ENCODE measurements around the gene RNF25. TPM values are rescaled to one million over a fixed set of nuclear protein-coding genes. Genes with fewer than 3 reads are reported as not detected.

Gene RNF25
- 10 to 100 TPM; 21.9 to 24.1 TPM for total RNA-seq

- POLR2A ChIA-PET, result interaction anchor here (0.5 to 3.7 kb wide), 4 partner anchors 12 to 607 kb away, joined by 4 to 31 read pairs (median 6); partner anchors contain the start of genes BCS1L, TTLL4 and ZNF142
- CTCF ChIA-PET, result interaction anchor here (1.3 to 4.0 kb wide), 4 partner anchors 13 to 177 kb away, joined by 4 to 31 read pairs (median 4); partner anchors contain the start of genes BCS1L and ZNF142
Measured at GRCh38 chr2:218671654-218672566, at the start of gene RNF25, which contains the start of gene STK36. Gene RNF25 (minus strand): TSS chr2:218672002. CDS start chr2:218671970, 32 bp downstream. Gene STK36 (plus strand): TSS chr2:218672086. CDS start chr2:218672830, 744 bp downstream.

GRCh38 chr2:218721488-218721887, 49.7 kb upstream of the RNF25 start:
- ChIA-PET CTCF (interaction anchor here (0.8 to 2.0 kb wide), 3 partner anchors 11 to 126 kb away, joined by 3 to 6 read pairs (median 3); partner anchors contain the start of gene TTLL4), POLR2A (interaction anchor here (0.6 to 0.8 kb wide), 2 partner anchors 11 to 238 kb away, joined by 3 read pairs; partner anchors contain the start of gene CDK5R2)

GRCh38 chr2:218720048-218721041, 48.5 kb upstream of the RNF25 start:
- ChIA-PET POLR2A (interaction anchor here (0.6 kb wide), 1 partner anchor 89 kb away, joined by 5 read pairs; no protein-coding TSS in a partner anchor), CTCF (interaction anchor here (1.0 kb wide), 1 partner anchor 127 kb away, joined by 4 read pairs; no protein-coding TSS in a partner anchor)

- POLR2A ChIA-PET, result no interaction called here
Measured at GRCh38 chr2:218719457-218719856, 47.7 kb upstream of the RNF25 start.

GRCh38 chr2:218718058-218718457, 46.3 kb upstream of the RNF25 start:
- CTCF ChIA-PET, result interaction anchor here (0.6 kb wide), 1 partner anchor 17 kb away, joined by 4 read pairs; no protein-coding TSS in a partner anchor
- POLR2A ChIA-PET, result interaction anchor here (0.7 kb wide), 1 partner anchor 544 kb away, joined by 5 read pairs; no protein-coding TSS in a partner anchor

More at GRCh38 chr2:218719457-218719856, 47.7 kb upstream of the RNF25 start:
- CTCF ChIA-PET, result interaction anchor here (1.0 kb wide), 1 partner anchor 128 kb away, joined by 4 read pairs; no protein-coding TSS in a partner anchor

GRCh38 chr2:218717262-218717661, 45.5 kb upstream of the RNF25 start:
- POLR2A ChIA-PET, result no interaction called here

GRCh38 chr2:218716070-218716469, 44.3 kb upstream of the RNF25 start:
- CTCF ChIA-PET, result interaction anchor here (0.6 kb wide), 1 partner anchor 261 kb away, joined by 3 read pairs; no protein-coding TSS in a partner anchor
- POLR2A ChIA-PET, result no interaction called here

More at GRCh38 chr2:218717262-218717661, 45.5 kb upstream of the RNF25 start:
- CTCF ChIA-PET, result interaction anchor here (0.6 to 0.8 kb wide), 2 partner anchors 16 to 130 kb away, joined by 3 to 4 read pairs; no protein-coding TSS in a partner anchor

GRCh38 chr2:218713922-218714321, 42.1 kb upstream of the RNF25 start:
- POLR2A ChIA-PET, result no interaction called here
- CTCF ChIA-PET, result interaction anchor here (0.9 kb wide), 1 partner anchor 56 kb away, joined by 3 read pairs; no protein-coding TSS in a partner anchor

- POLR2A ChIA-PET, result interaction anchor here (0.5 to 0.9 kb wide), 2 partner anchors 52 to 265 kb away, joined by 3 read pairs; partner anchors contain the start of genes BCS1L and ZNF142
- CTCF ChIA-PET, result interaction anchor here (0.8 to 1.8 kb wide), 7 partner anchors 11 to 186 kb away, joined by 3 to 11 read pairs (median 6); partner anchors contain the start of genes BCS1L and ZNF142
Measured at GRCh38 chr2:218711550-218711929, 39.7 kb upstream of the RNF25 start.

- CTCF ChIA-PET, result interaction anchor here (0.6 to 1.8 kb wide), 11 partner anchors 11 to 353 kb away, joined by 3 to 11 read pairs (median 4); partner anchors contain the start of genes BCS1L and ZNF142
- POLR2A ChIA-PET, result interaction anchor here (0.5 to 1.2 kb wide), 9 partner anchors 11 to 425 kb away, joined by 3 to 7 read pairs (median 3); partner anchors contain the start of genes BCS1L, RNF25, STK36 and ZNF142
Measured at GRCh38 chr2:218710687-218711549, 39.1 kb upstream of the RNF25 start, which contains the start of gene TTLL4. Gene TTLL4 (plus strand): TSS chr2:218710835. CDS start chr2:218737677, 26,842 bp downstream.

- CTCF ChIA-PET, result interaction anchor here (0.6 to 1.8 kb wide), 8 partner anchors 12 to 353 kb away, joined by 3 to 11 read pairs (median 5); partner anchors contain the start of genes BCS1L and ZNF142
- POLR2A ChIA-PET, result interaction anchor here (0.6 to 1.2 kb wide), 5 partner anchors 12 to 424 kb away, joined by 3 to 7 read pairs (median 4); partner anchors contain the start of genes BCS1L, RNF25, STK36 and ZNF142
Measured at GRCh38 chr2:218710334-218710686, 38.5 kb upstream of the RNF25 start.

GRCh38 chr2:218709908-218710307, 38.1 kb upstream of the RNF25 start:
- ChIA-PET CTCF (interaction anchor here (0.7 to 1.8 kb wide), 8 partner anchors 12 to 349 kb away, joined by 3 to 11 read pairs (median 5); partner anchors contain the start of genes BCS1L and ZNF142), POLR2A (interaction anchor here (0.6 to 1.2 kb wide), 4 partner anchors 12 to 51 kb away, joined by 3 to 7 read pairs (median 4); partner anchors contain the start of genes BCS1L, RNF25, STK36 and ZNF142)

GRCh38 chr2:218708086-218708485, 36.3 kb upstream of the RNF25 start:
- ChIA-PET CTCF (interaction anchor here (1.3 kb wide), 1 partner anchor 140 kb away, joined by 5 read pairs; no protein-coding TSS in a partner anchor), POLR2A (no interaction called here)

- ChIA-PET POLR2A (no interaction called here), CTCF (interaction anchor here (0.7 kb wide), 1 partner anchor 101 kb away, joined by 3 read pairs; no protein-coding TSS in a partner anchor)
Measured at GRCh38 chr2:218703341-218703740, 31.5 kb upstream of the RNF25 start.

- CTCF ChIA-PET, result interaction anchor here (0.5 to 1.3 kb wide), 2 partner anchors 16 to 562 kb away, joined by 3 to 4 read pairs; no protein-coding TSS in a partner anchor
- POLR2A ChIA-PET, result no interaction called here
Measured at GRCh38 chr2:218701806-218702205, 30.0 kb upstream of the RNF25 start.

- CTCF ChIA-PET, result no interaction called here
- POLR2A ChIA-PET, result no interaction called here
Measured at GRCh38 chr2:218698885-218699284, 27.1 kb upstream of the RNF25 start.

All from activated CD8-positive, alpha-beta memory T cell treated with anti-CD3 and anti-CD28 coated beads for 36 hours (primary cell).